Adipose tissue (tissue), 3 donors: ENCODE data around the gene GNG11. TPM values are rescaled to one million over a fixed set of nuclear protein-coding genes. Genes with fewer than 3 reads are reported as not detected.

Experiments used
- polyA plus RNA-seq, 3 donors: library from polyadenylated mRNA; stranded (reverse); fragments of 200-250 nt; gene quantifications; one replicate each; pipeline ENCODE4 v1.2.3, GENCODE V29; 2013
- donor health status: healthy with polysubstance abuse.
- donor health status: Bipolar disorder and iron deficiency.
- donor health status: healthy.

GNG11 gene
- polyA plus RNA-seq, 3 donors, result 6.8 to 130 (median 42.3) TPM

Other genes starting within 250 kb of the GNG11 start
- 10 to 100 TPM; 13.5 to 77.5 (median 19.8) TPM for gene TFPI2, start 31.0 kb upstream of the GNG11 start, polyA plus RNA-seq
- gene GNGT1, start 15.2 kb upstream of the GNG11 start, polyA plus RNA-seq, result not detected
- 10 to 100 TPM; 14.4 to 43.7 (median 18.8) TPM for gene BET1, start 82.6 kb downstream of the GNG11 start, polyA plus RNA-seq